PC-3 (cell line): ENCODE data around the gene IRX5. TPM values are rescaled to one million over a fixed set of nuclear protein-coding genes. Genes with fewer than 3 reads are reported as not detected.

Experiments
- ATAC-seq: fragments of 200-7000 bp; cut with Tn5 transposase; 2 replicates; pipeline ENCODE4 v1.9.1; 2020; ENCODE audit warnings: mild to moderate bottlenecking, moderate library complexity
- BruUV-seq: library from RNA; stranded (reverse); fragments of 400-500 nt; replicated peaks from 2 replicates; lab custom pipeline; 2021; lab: Mats Ljungman, UMichigan
- CTCF ChIA-PET: fragments of 300-600 bp; sonication (Branson Sonifier 250); formaldehyde crosslinking; loops from one replicate; lab custom pipeline; 2022; ENCODE audit warnings: antibody characterized with exemption; lab: Charles Lee
- POLR2A ChIA-PET: fragments of 300-600 bp; sonication (Branson Sonifier 250); formaldehyde crosslinking; loops from one replicate; lab custom pipeline; 2022; ENCODE audit warnings: antibody characterized with exemption; ENCODE audit not compliant: unreplicated experiment; lab: Charles Lee
- DNase-seq: peaks from one replicate; pipeline ENCODE4 v3.0.0-alpha.2; 2015
- H2AFZ ChIP-seq: fragments of 300-600 bp; sonication (generic); 2 replicates; pipeline ENCODE4 v1.6.0; 2016; ENCODE audit warnings: antibody characterized with exemption, low read length
- H3F3A ChIP-seq: fragments of 300-600 bp; sonication (generic); one replicate; pipeline ENCODE4 v1.6.0; 2017; ENCODE audit warnings: antibody characterized with exemption, low read length, control low read depth, mild to moderate bottlenecking; ENCODE audit not compliant: unreplicated experiment
- H3K27ac ChIP-seq: fragments of 300-600 bp; sonication (generic); 2 replicates; pipeline ENCODE4 v1.5.1; 2016; ENCODE audit warnings: mild to moderate bottlenecking, low read length
- H3K27me3 ChIP-seq: fragments of 300-600 bp; sonication (generic); 2 replicates; pipeline ENCODE4 v1.6.1; 2016; ENCODE audit warnings: low read length, mixed read lengths
- H3K36me3 ChIP-seq: fragments of 300-600 bp; sonication (generic); 2 replicates; pipeline ENCODE4 v1.6.1; 2016; ENCODE audit warnings: low read depth, mixed run types, low read length, mixed read lengths
- H3K4me1 ChIP-seq: fragments of 300-600 bp; sonication (generic); 2 replicates; pipeline ENCODE4 v1.5.1; 2016; ENCODE audit warnings: low read length; ENCODE audit not compliant: insufficient read depth
- H3K4me2 ChIP-seq: fragments of 300-600 bp; sonication (generic); 2 replicates; pipeline ENCODE4 v1.6.0; 2016; ENCODE audit warnings: low read length
- H3K4me3 ChIP-seq: fragments of 300-600 bp; sonication (generic); 2 replicates; pipeline ENCODE4 v1.5.1; 2016; ENCODE audit warnings: mild to moderate bottlenecking, low read length, mixed read lengths
- H3K79me2 ChIP-seq: fragments of 300-600 bp; sonication (generic); 2 replicates; pipeline ENCODE4 v1.6.1; 2017; ENCODE audit warnings: low read length, mixed read lengths
- H3K9ac ChIP-seq: fragments of 300-600 bp; sonication (generic); 2 replicates; pipeline ENCODE4 v1.6.0; 2016; ENCODE audit warnings: mild to moderate bottlenecking, low read length
- H3K9me2 ChIP-seq: fragments of 300-600 bp; sonication (generic); replicated peaks from 2 replicates; pipeline ENCODE4 v1.6.1; 2016; ENCODE audit warnings: mixed run types, low read length, mixed read lengths
- H3K9me3 ChIP-seq: fragments of 300-600 bp; sonication (generic); 2 replicates; pipeline ENCODE4 v1.6.1; 2016; ENCODE audit warnings: low read length, mixed read lengths
- H4K20me1 ChIP-seq: fragments of 300-600 bp; sonication (generic); 2 replicates; pipeline ENCODE4 v1.6.1; 2016; ENCODE audit warnings: low read length, mixed read lengths
- EZH2 ChIP-seq: fragments of 300-600 bp; sonication (generic); IDR thresholded peaks from one replicate; pipeline ENCODE4 v1.6.1; 2017; ENCODE audit warnings: antibody characterized with exemption, mild to moderate bottlenecking, low read length; ENCODE audit not compliant: unreplicated experiment
- EZH2phosphoT487 ChIP-seq: fragments of 300-600 bp; sonication (generic); IDR thresholded peaks from 2 replicates; pipeline ENCODE4 v1.6.1; 2018; ENCODE audit warnings: mild to moderate bottlenecking, antibody characterized with exemption, low read length, borderline replicate concordance
- intact Hi-C: fragments of 100-400 bp; cut with micrococcal nuclease; formaldehyde crosslinking; loops from 2 replicates; pipeline ENCODE4 v1.9.0; 2023
- total RNA-seq: library from RNA; depleted of rRNA; stranded (reverse); fragments of >200 nt; gene quantifications from 2 replicates; pipeline ENCODE4 v1.2.3, GENCODE V29; 2014
- TF ChIP-seq, protein P1 (sequence below): fragments of 300-600 bp; sonication (generic); conservative IDR thresholded peaks from 2 replicates; pipeline ENCODE4 v1.5.1; 2017; ENCODE audit warnings: antibody characterized with exemption, low read depth, mild to moderate bottlenecking, low read length

Gene IRX5
- total RNA-seq, 1 experiment from 2014 or later: 0.22 TPM

DNA sequence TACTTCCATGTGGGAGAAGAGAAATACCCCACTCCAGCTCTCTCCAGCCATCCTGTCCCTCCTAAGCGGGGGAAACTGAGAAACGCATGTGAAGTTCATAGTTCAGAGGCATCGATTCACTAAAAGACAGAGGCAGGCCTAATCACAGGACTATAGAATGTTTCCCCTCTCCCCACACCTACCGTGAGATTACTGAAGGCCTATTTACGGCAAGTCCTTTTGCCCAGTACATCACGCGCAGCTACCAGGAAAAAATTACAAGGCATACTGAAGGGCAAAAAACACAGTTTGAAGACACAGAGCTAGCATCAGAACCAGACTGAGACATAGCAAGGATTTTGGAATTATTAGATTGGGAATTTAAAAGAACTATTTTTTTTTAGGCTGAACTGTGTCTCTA lies 29.1 kb upstream of the IRX5 start:
- H3K4me2 ChIP-seq: no peak overlapping the region
- no peak for ATAC-seq
- no TSS peak for BruUV-seq

DNA sequence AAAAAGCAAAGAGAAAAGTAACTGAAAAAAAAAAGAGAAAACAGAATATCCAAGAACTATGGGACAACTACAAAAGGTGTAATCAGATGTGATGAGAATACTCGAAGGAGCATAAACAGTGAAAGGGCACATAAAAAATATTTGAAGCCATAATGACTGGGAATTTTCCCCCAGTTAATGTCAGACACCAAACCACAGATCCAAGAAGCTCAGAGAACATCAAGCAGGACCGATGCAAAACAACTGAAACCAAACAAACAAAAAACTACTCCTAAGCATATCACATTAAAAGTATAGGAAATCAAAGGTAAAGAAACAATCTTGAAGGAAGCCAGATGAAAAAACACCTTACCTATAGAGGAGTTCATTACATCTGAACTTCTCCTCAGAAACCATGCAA lies 27.6 kb upstream of the IRX5 start:
- H3K27ac ChIP-seq: no peak overlapping the region
- ATAC-seq (no peak), DNase-seq (no peak)
- no peaks in the 10 kb centered on the region for H4K20me1 ChIP-seq
- POLR2A ChIA-PET: no interaction called here
- BruUV-seq: no TSS peak
- no peaks in the 10 kb centered on the region for H3F3A ChIP-seq
- H3K9me3 ChIP-seq: no peaks in the 10 kb centered on the region
- no peak overlapping the region for H3K4me2 ChIP-seq
- H3K36me3 ChIP-seq: no peaks in the 10 kb centered on the region
- H3K79me2 ChIP-seq: no peaks in the 10 kb centered on the region
- H3K9me2 ChIP-seq: no peaks in the 10 kb centered on the region
- no peak overlapping the region for H3K4me3 ChIP-seq
- H3K4me1 ChIP-seq: no peaks in the 10 kb centered on the region
- H2AFZ ChIP-seq: no peak overlapping the region
- intact Hi-C loops: no loop called here
- no peaks in the 10 kb centered on the region for H3K27me3 ChIP-seq
- CTCF ChIA-PET: no interaction called here
- TF ChIP-seq, protein P1, sequence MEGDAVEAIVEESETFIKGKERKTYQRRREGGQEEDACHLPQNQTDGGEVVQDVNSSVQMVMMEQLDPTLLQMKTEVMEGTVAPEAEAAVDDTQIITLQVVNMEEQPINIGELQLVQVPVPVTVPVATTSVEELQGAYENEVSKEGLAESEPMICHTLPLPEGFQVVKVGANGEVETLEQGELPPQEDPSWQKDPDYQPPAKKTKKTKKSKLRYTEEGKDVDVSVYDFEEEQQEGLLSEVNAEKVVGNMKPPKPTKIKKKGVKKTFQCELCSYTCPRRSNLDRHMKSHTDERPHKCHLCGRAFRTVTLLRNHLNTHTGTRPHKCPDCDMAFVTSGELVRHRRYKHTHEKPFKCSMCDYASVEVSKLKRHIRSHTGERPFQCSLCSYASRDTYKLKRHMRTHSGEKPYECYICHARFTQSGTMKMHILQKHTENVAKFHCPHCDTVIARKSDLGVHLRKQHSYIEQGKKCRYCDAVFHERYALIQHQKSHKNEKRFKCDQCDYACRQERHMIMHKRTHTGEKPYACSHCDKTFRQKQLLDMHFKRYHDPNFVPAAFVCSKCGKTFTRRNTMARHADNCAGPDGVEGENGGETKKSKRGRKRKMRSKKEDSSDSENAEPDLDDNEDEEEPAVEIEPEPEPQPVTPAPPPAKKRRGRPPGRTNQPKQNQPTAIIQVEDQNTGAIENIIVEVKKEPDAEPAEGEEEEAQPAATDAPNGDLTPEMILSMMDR: no peak
- TF ChIP-seq EZH2phosphoT487: no peak
- no peak for TF ChIP-seq EZH2
- H3K9ac ChIP-seq: no peak overlapping the region

More for the DNA sequence above, 29.1 kb upstream of the IRX5 start:
- H3F3A ChIP-seq: no peaks in the 10 kb centered on the region
- no peak for TF ChIP-seq EZH2
- TF ChIP-seq, protein P1: no peak
- no peak for TF ChIP-seq EZH2phosphoT487
- no peaks in the 10 kb centered on the region for H3K36me3 ChIP-seq
- DNase-seq: no peak
- no peaks in the 10 kb centered on the region for H3K79me2 ChIP-seq
- ChIA-PET POLR2A (no interaction called here), CTCF (no interaction called here)
- H3K27ac ChIP-seq: no peak overlapping the region
- intact Hi-C loops: no loop called here
- no peak overlapping the region for H3K9ac ChIP-seq
- no peaks in the 10 kb centered on the region for H3K9me3 ChIP-seq
- H3K27me3 ChIP-seq: no peaks in the 10 kb centered on the region
- no peak overlapping the region for H2AFZ ChIP-seq
- no peaks in the 10 kb centered on the region for H3K4me1 ChIP-seq
- H3K9me2 ChIP-seq: no peaks in the 10 kb centered on the region
- H4K20me1 ChIP-seq: no peaks in the 10 kb centered on the region
- no peak overlapping the region for H3K4me3 ChIP-seq

DNA sequence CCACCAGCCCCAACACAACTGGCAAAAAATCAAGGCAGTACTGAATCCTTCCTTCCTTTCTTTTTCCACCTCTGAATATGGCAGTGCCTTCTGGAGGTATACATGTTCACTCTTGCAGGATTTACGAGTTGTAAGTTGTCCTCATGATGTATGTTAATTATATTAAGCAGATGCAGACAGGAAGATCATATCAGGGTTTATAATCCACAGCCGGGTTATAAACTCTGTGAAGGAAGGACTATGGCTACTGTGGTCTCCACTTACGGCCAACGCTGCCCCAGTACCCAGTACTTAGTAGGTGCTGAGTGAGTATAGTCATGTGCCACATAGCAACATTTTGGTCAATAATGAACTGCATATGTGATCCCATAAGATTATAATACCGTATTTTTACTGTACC lies 19.6 kb upstream of the IRX5 start:
- Histone ChIP-seq H3K4me2 (no peak overlapping the region), H3K36me3 (no peaks in the 10 kb centered on the region), H3K9me2 (no peaks in the 10 kb centered on the region), H3K79me2 (no peaks in the 10 kb centered on the region), H4K20me1 (no peaks in the 10 kb centered on the region), H3K9me3 (no peaks in the 10 kb centered on the region), H3F3A (no peaks in the 10 kb centered on the region), H3K27me3 (no peaks in the 10 kb centered on the region), H3K27ac (no peak overlapping the region), H3K4me1 (no peaks in the 10 kb centered on the region), H2AFZ (no peak overlapping the region), H3K9ac (no peak overlapping the region), H3K4me3 (no peak overlapping the region)
- ChIA-PET CTCF (no interaction called here), POLR2A (no interaction called here)
- ATAC-seq: no peak
- BruUV-seq: no TSS peak
- intact Hi-C loops: no loop called here
- TF ChIP-seq, protein P1: no peak
- TF ChIP-seq EZH2 (no peak), EZH2phosphoT487 (no peak)
- no peak for DNase-seq
